IMR-90 (cell line): ENCODE measurements around the gene CA5B. TPM values are rescaled to one million over a fixed set of nuclear protein-coding genes. Genes with fewer than 3 reads are reported as not detected.

Experiments used
- ATAC-seq: fragments of 200-7000 bp; cut with Tn5 transposase; 2 replicates; pipeline ENCODE4 v1.9.1; 2020; ENCODE audit warnings: low read depth, mild to moderate bottlenecking, moderate library complexity
- BruUV-seq: library from RNA; stranded (reverse); fragments of 400-500 nt; replicated peaks from 2 replicates; lab custom pipeline; 2021; lab: Mats Ljungman, UMichigan
- CTCF ChIA-PET: fragments of 300-600 bp; formaldehyde crosslinking; extraction: SDS; loops from one replicate; lab custom pipeline; 2021; ENCODE audit warnings: antibody characterized with exemption; lab: Yijun Ruan, JAX
- POLR2A ChIA-PET: fragments of 300-600 bp; sonication (Branson Sonifier 250); formaldehyde crosslinking; loops from one replicate; lab custom pipeline; 2022; ENCODE audit warnings: antibody characterized with exemption; ENCODE audit not compliant: unreplicated experiment; lab: Charles Lee
- DNase-seq: peaks from one replicate; pipeline ENCODE4 v3.0.0; 2013
- H2AFZ ChIP-seq: replicated peaks from 2 replicates; pipeline ENCODE3; 2013; ENCODE audit warnings: low read length, mild to moderate bottlenecking; ENCODE audit not compliant: poor library complexity
- H2AK5ac ChIP-seq: 2 replicates; pipeline ENCODE4 v1.6.1; 2013; ENCODE audit warnings: low read depth, low read length, inconsistent platforms
- H2AK9ac ChIP-seq: replicated peaks from 2 replicates; pipeline ENCODE3; 2013; ENCODE audit warnings: mild to moderate bottlenecking, low read depth, low read length, moderate library complexity; ENCODE audit not compliant: poor library complexity
- H2BK120ac ChIP-seq: 2 replicates; pipeline ENCODE4 v1.6.1; 2013; ENCODE audit warnings: low read depth, low read length, inconsistent platforms
- H2BK15ac ChIP-seq: 3 replicates; pipeline ENCODE4 v1.6.1; 2013; ENCODE audit warnings: low read depth, low read length, inconsistent platforms
- H2BK20ac ChIP-seq: 2 replicates; pipeline ENCODE4 v1.6.1; 2013; ENCODE audit warnings: low read depth, mild to moderate bottlenecking, inconsistent platforms, low read length, moderate library complexity
- H2BK5ac ChIP-seq: 2 replicates; pipeline ENCODE4 v1.6.1; 2013; ENCODE audit warnings: mild to moderate bottlenecking, low read depth, low read length, inconsistent platforms; ENCODE audit not compliant: poor library complexity, severe bottlenecking
- H3K14ac ChIP-seq: replicated peaks from 2 replicates; pipeline ENCODE4 v1.6.1; 2013; ENCODE audit warnings: low read depth, low read length, inconsistent platforms
- H3K18ac ChIP-seq: 2 replicates; pipeline ENCODE4 v1.6.1; 2013; ENCODE audit warnings: low read depth, low read length, control low read depth
- H3K23ac ChIP-seq: 2 replicates; pipeline ENCODE4 v1.6.1; 2013; ENCODE audit warnings: low read depth, low read length, inconsistent platforms
- H3K27ac ChIP-seq: 2 replicates; pipeline ENCODE4 v1.5.1; 2013; ENCODE audit warnings: mild to moderate bottlenecking, control low read depth, low read length; ENCODE audit not compliant: insufficient read depth
- H3K27me3 ChIP-seq: 2 replicates; pipeline ENCODE4 v1.6.1; 2013; ENCODE audit warnings: low read length; ENCODE audit not compliant: control insufficient read depth, insufficient read depth
- H3K36me3 ChIP-seq: 2 replicates; pipeline ENCODE4 v1.6.1; 2013; ENCODE audit warnings: low read length, mixed read lengths; ENCODE audit not compliant: control insufficient read depth, insufficient read depth
- H3K4ac ChIP-seq: 2 replicates; pipeline ENCODE4 v1.6.1; 2013; ENCODE audit warnings: low read depth, low read length, inconsistent platforms
- H3K4me1 ChIP-seq: 2 replicates; pipeline ENCODE4 v1.6.1; 2013; ENCODE audit warnings: low read length, mixed read lengths; ENCODE audit not compliant: control insufficient read depth, insufficient read depth
- H3K4me2 ChIP-seq: 2 replicates; pipeline ENCODE4 v1.6.1; 2013; ENCODE audit warnings: low read depth, mild to moderate bottlenecking, control low read depth, low read length, moderate library complexity
- H3K4me3 ChIP-seq: 2 replicates; pipeline ENCODE4 v1.5.1; 2013; ENCODE audit warnings: low read depth, mild to moderate bottlenecking, control low read depth, low read length, moderate library complexity; ENCODE audit not compliant: insufficient read depth
- H3K56ac ChIP-seq: 2 replicates; pipeline ENCODE4 v1.6.1; 2013; ENCODE audit warnings: low read length, inconsistent platforms; ENCODE audit not compliant: insufficient read depth; ENCODE audit errors: extremely low read depth
- H3K79me1 ChIP-seq, 2 experiments: 2 replicates each; pipeline ENCODE4 v1.6.1; 2013; ENCODE audit warnings: low read length in 2 of 2, inconsistent platforms in 1 of 2, low read depth in 1 of 2
- H3K9ac ChIP-seq: 2 replicates; pipeline ENCODE4 v1.6.1; 2013; ENCODE audit warnings: low read depth, low read length, control low read depth
- H3K9me1 ChIP-seq: 2 replicates; pipeline ENCODE4 v1.6.1; 2013; ENCODE audit warnings: low read length, inconsistent platforms; ENCODE audit not compliant: insufficient read depth
- H3K9me3 ChIP-seq: 2 replicates; pipeline ENCODE4 v1.6.1; 2013; ENCODE audit warnings: low read length; ENCODE audit not compliant: control insufficient read depth, insufficient read depth
- H4K20me1 ChIP-seq: 2 replicates; pipeline ENCODE4 v1.6.1; 2013; ENCODE audit warnings: low read length, inconsistent platforms; ENCODE audit not compliant: insufficient read depth
- H4K5ac ChIP-seq: 2 replicates; pipeline ENCODE4 v1.6.1; 2013; ENCODE audit warnings: mild to moderate bottlenecking, low read depth, low read length, control low read depth
- H4K8ac ChIP-seq, 2 experiments: 2 replicates each; pipeline ENCODE4 v1.6.1; 2013; ENCODE audit warnings: low read depth in 2 of 2, low read length in 2 of 2, control low read depth in 1 of 2, inconsistent platforms in 1 of 2
- H4K91ac ChIP-seq: 2 replicates; pipeline ENCODE4 v1.6.1; 2013; ENCODE audit warnings: low read depth, low read length, inconsistent platforms; ENCODE audit not compliant: insufficient read depth
- BHLHE40 ChIP-seq: fragments of 150-350 bp; IDR thresholded peaks from 2 replicates; pipeline ENCODE4 v1.6.1; 2016; ENCODE audit warnings: mild to moderate bottlenecking, low read depth, low read length
- CEBPB ChIP-seq: IDR thresholded peaks from 2 replicates; pipeline ENCODE4 v1.6.1; 2012; ENCODE audit warnings: low read depth, low read length, improper control_type of control experiment
- CHD1 ChIP-seq: IDR thresholded peaks from 2 replicates; pipeline ENCODE4 v1.6.1; 2012; ENCODE audit warnings: low read depth, low read length, improper control_type of control experiment
- CTCF ChIP-seq: conservative IDR thresholded peaks from 2 replicates; pipeline ENCODE4 v1.5.1; 2012; ENCODE audit warnings: mild to moderate bottlenecking, low read depth, low read length, improper control_type of control experiment
- FOS ChIP-seq: fragments of 150-350 bp; IDR thresholded peaks from 2 replicates; pipeline ENCODE4 v1.6.1; 2016; ENCODE audit warnings: low read depth, low read length
- MAFK ChIP-seq: IDR thresholded peaks from 2 replicates; pipeline ENCODE4 v1.6.1; 2012; ENCODE audit warnings: low read depth, low read length, improper control_type of control experiment
- MAZ ChIP-seq: IDR thresholded peaks from 2 replicates; pipeline ENCODE4 v1.6.1; 2012; ENCODE audit warnings: low read depth, mild to moderate bottlenecking, low read length, improper control_type of control experiment, moderate library complexity, borderline replicate concordance
- MXI1 ChIP-seq: IDR thresholded peaks from 2 replicates; pipeline ENCODE4 v1.6.1; 2012; ENCODE audit warnings: low read depth, mild to moderate bottlenecking, low read length, moderate library complexity, borderline replicate concordance
- NFE2L2 ChIP-seq: fragments of 150-350 bp; IDR thresholded peaks from 2 replicates; pipeline ENCODE4 v1.6.1; 2016; ENCODE audit warnings: low read depth, mild to moderate bottlenecking, low read length
- POLR2A ChIP-seq: IDR thresholded peaks from 2 replicates; pipeline ENCODE4 v1.6.1; 2012; ENCODE audit warnings: mild to moderate bottlenecking, low read depth, low read length
- RAD21 ChIP-seq: IDR thresholded peaks from 2 replicates; pipeline ENCODE4 v1.6.1; 2012; ENCODE audit warnings: low read length, improper control_type of control experiment
- RCOR1 ChIP-seq: IDR thresholded peaks from 2 replicates; pipeline ENCODE4 v1.6.1; 2012; ENCODE audit warnings: mild to moderate bottlenecking, low read length, improper control_type of control experiment; ENCODE audit not compliant: insufficient replicate concordance
- RFX5 ChIP-seq: IDR thresholded peaks from 2 replicates; pipeline ENCODE4 v1.8.0; 2012; ENCODE audit warnings: low read depth, mild to moderate bottlenecking, low read length, moderate library complexity
- SMC3 ChIP-seq: fragments of 150-350 bp; IDR thresholded peaks from 2 replicates; pipeline ENCODE4 v1.6.1; 2016; ENCODE audit warnings: low read depth, mild to moderate bottlenecking, antibody characterized with exemption, low read length, moderate library complexity
- USF2 ChIP-seq: fragments of 150-350 bp; IDR thresholded peaks from 2 replicates; pipeline ENCODE4 v1.6.1; 2017; ENCODE audit warnings: mild to moderate bottlenecking, antibody characterized with exemption, low read length, low read depth
- WGBS, 2 experiments: methylation state at CpG; one replicate each; pipeline versions ENCODE4 v1.1.5 to v1.1.7; 2013; ENCODE audit warnings: missing lambda C conversion rate in 2 of 2; ENCODE audit not compliant: insufficient read length in 1 of 2; ENCODE audit errors: extremely low coverage in 2 of 2; 5-methylcytosine and 5-hydroxymethylcytosine counted together
- dilution Hi-C: fragments of 300-500 bp; cut with HindIII; formaldehyde crosslinking; loops from one replicate; pipeline ENCODE4 v1.14.3; 2018; ENCODE audit warnings: low sequenced_read_pairs; ENCODE audit not compliant: unreplicated experiment
- in situ Hi-C: fragments of 300-500 bp; cut with MboI; formaldehyde crosslinking; loops from 3 replicates; pipeline ENCODE4 v1.14.3; 2019; ENCODE audit warnings: low sequenced_read_pairs, inconsistent platforms, mixed read lengths
- intact Hi-C: fragments of 100-400 bp; cut with micrococcal nuclease; formaldehyde crosslinking; loops from 2 replicates; pipeline ENCODE4 v1.10.0; 2022
- polyA plus RNA-seq, 3 experiments: library from polyadenylated mRNA; depleted of rRNA; stranded (reverse); fragments of >200 nt; gene quantifications; 2 replicates each; pipeline ENCODE4 v1.2.3, GENCODE V29; 2012; ENCODE audit warnings: low replicate concordance in 1 of 3
- total RNA-seq: library from RNA; depleted of rRNA; stranded (reverse); fragments of >200 nt; gene quantifications from 2 replicates; pipeline ENCODE4 v1.2.3, GENCODE V29; 2012
- TF ChIP-seq, protein P1 (sequence below): fragments of 150-350 bp; IDR thresholded peaks from 2 replicates; pipeline ENCODE4 v1.6.1; 2016; ENCODE audit warnings: low read depth, mild to moderate bottlenecking, low read length, moderate library complexity, borderline replicate concordance

The CA5B gene
- total and polyA plus RNA-seq, 2 of the 4 experiments (the other 2 are of a cell fraction), result 3.5 to 5.4 TPM

- no peak for ATAC-seq
- Histone ChIP-seq H2BK5ac (no peak overlapping the region), H3K56ac (no peak overlapping the region), H3K9me3 (no peaks in the 10 kb centered on the region), H2AFZ (no peak overlapping the region), H4K91ac (no peak overlapping the region), H2AK5ac (no peak overlapping the region), H2AK9ac (no peak overlapping the region), H3K27me3 (no peaks in the 10 kb centered on the region), H3K4ac (no peak overlapping the region), H3K4me1 (no peaks in the 10 kb centered on the region), H3K23ac (no peak overlapping the region), H2BK120ac (no peak overlapping the region), H3K27ac (no peak overlapping the region), H4K8ac (no peak overlapping the region), H3K18ac (no peak overlapping the region), H2BK15ac (no peak overlapping the region), H3K14ac (no peak overlapping the region), H3K4me2 (no peak overlapping the region), H3K79me1 (peaks cover 0 to 13% of the 10 kb centered on the region in 2 experiments; a peak in 2 of 4 replicates), H4K20me1 (no peaks in the 10 kb centered on the region), H3K9me1 (no peaks in the 10 kb centered on the region; the same call in 1 of the 2 replicates), H3K9ac (no peak overlapping the region), H2BK20ac (no peak overlapping the region), H3K4me3 (no peak overlapping the region), H3K36me3 (peaks cover 3% of the 10 kb centered on the region; the same call in 1 of the 2 replicates), H4K5ac (no peak overlapping the region)
- intact Hi-C loops (no loop called here), dilution Hi-C loops (no loop called here), in situ Hi-C loops (no loop called here)
- no TSS peak for BruUV-seq
- no peak for TF ChIP-seq BHLHE40
- TF ChIP-seq MAFK, result no peak
- no peak for TF ChIP-seq POLR2A
- no peak for TF ChIP-seq CTCF
- no peak for TF ChIP-seq NFE2L2
- no peak for TF ChIP-seq MXI1
- TF ChIP-seq CHD1, result no peak
- TF ChIP-seq RAD21, result no peak
- TF ChIP-seq RFX5, result no peak
- no peak for TF ChIP-seq FOS
- TF ChIP-seq CEBPB, result no peak
- TF ChIP-seq, protein P1, sequence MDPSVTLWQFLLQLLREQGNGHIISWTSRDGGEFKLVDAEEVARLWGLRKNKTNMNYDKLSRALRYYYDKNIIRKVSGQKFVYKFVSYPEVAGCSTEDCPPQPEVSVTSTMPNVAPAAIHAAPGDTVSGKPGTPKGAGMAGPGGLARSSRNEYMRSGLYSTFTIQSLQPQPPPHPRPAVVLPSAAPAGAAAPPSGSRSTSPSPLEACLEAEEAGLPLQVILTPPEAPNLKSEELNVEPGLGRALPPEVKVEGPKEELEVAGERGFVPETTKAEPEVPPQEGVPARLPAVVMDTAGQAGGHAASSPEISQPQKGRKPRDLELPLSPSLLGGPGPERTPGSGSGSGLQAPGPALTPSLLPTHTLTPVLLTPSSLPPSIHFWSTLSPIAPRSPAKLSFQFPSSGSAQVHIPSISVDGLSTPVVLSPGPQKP, result no peak
- TF ChIP-seq RCOR1, result no peak
- TF ChIP-seq USF2, result no peak
- TF ChIP-seq SMC3, result no peak
- TF ChIP-seq MAZ, result no peak
- no peak for DNase-seq
- ChIA-PET POLR2A (no interaction called here), CTCF (interaction anchor here (0.6 kb wide), 1 partner anchor 8 kb away, joined by 3 read pairs; no protein-coding TSS in a partner anchor)
- WGBS, 2 experiments, result no CpG with 5 or more reads among the region's 1 CpG
These were observed 91.1 kb downstream of the CA5B start for GRCh38 chrX:15829217-15829616.
